Endothelial cell of umbilical vein (primary cell): ENCODE data around the gene TBC1D14. TPM values are rescaled to one million over a fixed set of nuclear protein-coding genes. Genes with fewer than 3 reads are reported as not detected.

ENCODE experiments used
- BruUV-seq: library from RNA; stranded (reverse); fragments of 400-500 nt; replicated peaks from 2 replicates; lab custom pipeline; 2021; lab: Mats Ljungman, UMichigan
- CTCF ChIA-PET: fragments of 300-600, 350-600 bp; sonication (Branson Sonifier 250); formaldehyde crosslinking; loops from one replicate; lab custom pipeline; 2021; ENCODE audit warnings: antibody characterized with exemption, inconsistent platforms; lab: Charles Lee
- POLR2A ChIA-PET: fragments of 300-600, 350-600 bp; sonication (Branson Sonifier 250); formaldehyde crosslinking; loops from one replicate; lab custom pipeline; 2021; ENCODE audit warnings: antibody characterized with exemption, inconsistent platforms; lab: Charles Lee
- DNase-seq: peaks from one replicate; pipeline ENCODE4 v3.0.0-alpha.2; 2011; ENCODE audit warnings: low read depth, low spot score
- FAIRE-seq: peaks from 2 replicates; lab custom pipeline; 2011; peaks lifted over from hg19 to GRCh38; lab: Jason Lieb, UNC
- H2AFZ ChIP-seq: 2 replicates; pipeline ENCODE4 v1.6.0; 2012; ENCODE audit warnings: low read depth, low read length, control low read depth, inconsistent platforms
- H3K27ac ChIP-seq: 2 replicates; pipeline ENCODE4 v1.5.1; 2011; ENCODE audit warnings: low read depth, mild to moderate bottlenecking, control low read depth, low read length, moderate library complexity; ENCODE audit not compliant: insufficient read depth
- H3K27me3 ChIP-seq, 2 experiments: 2 replicates each; pipeline versions ENCODE4 v1.6.0 to v1.6.1; 2011; ENCODE audit warnings: low read length in 2 of 2, mixed read lengths in 1 of 2; ENCODE audit not compliant: control insufficient read depth in 2 of 2, insufficient read depth in 2 of 2
- H3K36me3 ChIP-seq, 2 experiments: 2 replicates in 1 of 2; 3 replicates in 1 of 2; pipeline ENCODE4 v1.5.1; 2011; ENCODE audit warnings: low read length in 2 of 2, mild to moderate bottlenecking in 1 of 2, moderate library complexity in 1 of 2; ENCODE audit not compliant: control insufficient read depth in 2 of 2, insufficient read depth in 2 of 2; ENCODE audit errors: extremely low read depth in 1 of 2
- H3K4me1 ChIP-seq: 3 replicates; pipeline ENCODE4 v1.5.1; 2011; ENCODE audit warnings: mild to moderate bottlenecking, low read length; ENCODE audit not compliant: control insufficient read depth, insufficient read depth; ENCODE audit errors: extremely low read depth
- H3K4me2 ChIP-seq: 2 replicates; pipeline ENCODE4 v1.6.1; 2011; ENCODE audit warnings: low read length, control low read depth, mixed read lengths; ENCODE audit not compliant: insufficient read depth
- H3K4me3 ChIP-seq, 3 experiments: fragments of 200-600 bp in 1 of 3; sonication (generic), shearing (Covaris generic) in 1 of 3; replicated peaks in 1 of 3; 2 replicates each; pipeline ENCODE4 v1.5.1; 2011 to 2016; ENCODE audit warnings: control low read depth in 3 of 3, low read length in 3 of 3, mild to moderate bottlenecking in 2 of 3, inconsistent platforms in 1 of 3, low read depth in 1 of 3, moderate library complexity in 1 of 3; ENCODE audit not compliant: insufficient read depth in 1 of 3
- H3K79me2 ChIP-seq: 2 replicates; pipeline ENCODE4 v1.6.0; 2012; ENCODE audit warnings: low read length, inconsistent platforms; ENCODE audit not compliant: control insufficient read depth, insufficient read depth
- H3K9ac ChIP-seq: replicated peaks from 2 replicates; pipeline ENCODE3; 2011; ENCODE audit warnings: low read length, control low read depth; ENCODE audit not compliant: insufficient read depth; ENCODE audit errors: extremely low read depth
- H3K9me1 ChIP-seq: replicated peaks from 3 replicates; pipeline ENCODE4 v1.6.0; 2011; ENCODE audit warnings: mild to moderate bottlenecking, low read length; ENCODE audit not compliant: control insufficient read depth, insufficient read depth; ENCODE audit errors: extremely low read depth
- H3K9me3 ChIP-seq: replicated peaks from 2 replicates; pipeline ENCODE4 v1.5.1; 2012; ENCODE audit warnings: low read length, inconsistent platforms; ENCODE audit not compliant: control insufficient read depth, insufficient read depth
- H4K20me1 ChIP-seq: replicated peaks from 2 replicates; pipeline ENCODE3; 2011; ENCODE audit warnings: mild to moderate bottlenecking, low read length; ENCODE audit not compliant: control insufficient read depth, insufficient read depth; ENCODE audit errors: extremely low read depth
- EZH2 ChIP-seq: IDR thresholded peaks from 2 replicates; pipeline ENCODE4 v1.6.1; 2012; ENCODE audit warnings: borderline replicate concordance, low read depth, mild to moderate bottlenecking, moderate library complexity, low read length, inconsistent platforms; ENCODE audit not compliant: severe bottlenecking
- FOS ChIP-seq: IDR thresholded peaks from 2 replicates; pipeline ENCODE4 v1.6.1; 2011; ENCODE audit warnings: mild to moderate bottlenecking, low read length, moderate library complexity, borderline replicate concordance; ENCODE audit not compliant: insufficient read depth
- GATA2 ChIP-seq: IDR thresholded peaks from 2 replicates; pipeline ENCODE4 v1.7.0; 2011; ENCODE audit warnings: low read depth, mild to moderate bottlenecking, moderate library complexity, mixed read lengths, low read length; ENCODE audit not compliant: insufficient read length, insufficient read depth
- JUN ChIP-seq: IDR thresholded peaks from 2 replicates; pipeline ENCODE4 v1.6.1; 2011; ENCODE audit warnings: borderline replicate concordance, low read depth; ENCODE audit not compliant: insufficient read length, insufficient read depth
- MYC ChIP-seq: IDR thresholded peaks from one replicate; pipeline ENCODE4 v1.6.1; 2011; ENCODE audit warnings: mild to moderate bottlenecking, low read depth, low read length
- POLR2A ChIP-seq: IDR thresholded peaks from 2 replicates; pipeline ENCODE4 v1.6.1; 2012; ENCODE audit warnings: low read depth, mild to moderate bottlenecking, control low read depth, low read length
- POLR2AphosphoS5 ChIP-seq: IDR thresholded peaks from 2 replicates; pipeline ENCODE4 v1.6.1; 2012; ENCODE audit warnings: low read depth, mild to moderate bottlenecking, control low read depth, low read length, moderate library complexity; ENCODE audit not compliant: insufficient read depth
- dilution Hi-C: fragments of 300-500 bp; cut with MboI; formaldehyde crosslinking; loops from one replicate; pipeline ENCODE4 v1.15.0; 2019; ENCODE audit warnings: low sequenced_read_pairs; ENCODE audit not compliant: extremely low pct_ligation_motif_present
- intact Hi-C: fragments of 100-400 bp; cut with micrococcal nuclease; formaldehyde crosslinking; loops from one replicate; pipeline ENCODE4 v1.10.0; 2022
- polyA plus RNA-seq, 4 experiments: library from polyadenylated mRNA; depleted of rRNA in 3 of 4; stranded (reverse) in 3 of 4; unstranded in 1 of 4; fragments of >200 nt; gene quantifications; 2 replicates each; pipeline versions ENCODE4 v1.2.1 to v1.2.3, GENCODE V29; 2011 to 2012; ENCODE audit warnings: missing spikeins in 1 of 4
- total RNA-seq: library from RNA; stranded (reverse); gene quantifications from 2 replicates; pipeline ENCODE4 v1.2.3, GENCODE V29; 2021
- TF ChIP-seq, protein P1 (sequence below): IDR thresholded peaks from 2 replicates; pipeline ENCODE4 v1.6.1; 2011; ENCODE audit not compliant: insufficient read depth, insufficient read length
- TF ChIP-seq, protein P2 (sequence below), 2 donors: IDR thresholded peaks; 1 replicate in 1 of 2; 2 replicates in 1 of 2; pipeline ENCODE4 v1.5.1; 2011; ENCODE audit warnings: low read length in 2 of 2, mild to moderate bottlenecking in 2 of 2, moderate library complexity in 2 of 2, control low read depth in 1 of 2, inconsistent platforms in 1 of 2, low read depth in 1 of 2; ENCODE audit not compliant: insufficient read depth in 1 of 2; ENCODE audit errors: extremely low read depth in 1 of 2

Gene TBC1D14
- total and polyA plus RNA-seq, 2 donors (not counting 3 experiments of a cell fraction or from before 2014, with no cell fraction given): 23.7 to 24.8 TPM

DNA sequence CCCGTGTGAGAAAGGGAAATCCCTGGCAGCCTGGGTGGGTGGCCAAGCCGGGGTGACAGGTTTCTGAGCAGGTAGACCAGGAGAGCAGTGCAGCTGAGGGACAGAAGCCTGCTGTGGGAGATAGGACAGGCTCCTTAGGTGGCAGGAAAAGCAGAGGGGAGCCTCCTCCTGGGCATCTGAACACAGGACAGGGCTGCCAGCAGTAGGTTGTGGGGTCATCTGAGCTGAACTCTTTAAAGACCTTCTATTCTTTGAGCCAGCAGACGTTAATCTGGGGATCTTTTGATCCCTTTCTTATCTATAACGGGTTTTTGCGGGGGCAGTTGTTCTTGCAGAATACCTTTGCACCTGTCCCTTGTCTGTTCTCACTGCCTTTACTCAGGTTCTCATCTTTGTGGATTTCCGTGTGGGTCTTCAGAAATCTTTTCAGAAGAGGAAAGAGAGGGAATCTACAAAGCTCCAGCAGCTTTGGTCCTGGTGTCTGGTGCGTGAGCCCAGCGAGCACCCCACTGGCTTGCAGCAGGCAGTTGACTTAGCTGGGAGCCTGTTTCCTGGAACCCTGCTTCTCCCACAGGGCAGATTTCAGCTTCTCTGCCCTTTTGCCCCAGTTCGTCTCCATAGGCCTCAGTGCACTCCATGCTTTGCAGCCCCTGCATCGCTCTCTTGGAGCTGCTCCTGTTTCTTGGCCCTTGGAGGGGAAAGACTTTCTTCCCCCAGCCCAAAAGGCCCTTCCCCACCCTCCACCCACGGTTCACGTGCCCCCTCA, 97.7 kb downstream of the TBC1D14 start:
- no peak overlapping the region for H3K4me2 ChIP-seq
- H4K20me1 ChIP-seq: no peaks in the 10 kb centered on the region
- no peaks in the 10 kb centered on the region for H3K9me1 ChIP-seq
- no peak overlapping the region for H3K27ac ChIP-seq
- dilution Hi-C loops (no loop called here), intact Hi-C loops (no loop called here)
- no peaks in the 10 kb centered on the region for H3K79me2 ChIP-seq
- no peaks in the 10 kb centered on the region for H3K4me1 ChIP-seq
- no peak for FAIRE-seq
- H2AFZ ChIP-seq: no peak overlapping the region
- CTCF ChIA-PET: interaction anchor here (1.5 to 1.7 kb wide), 3 partner anchors 9 to 287 kb away, joined by 3 to 5 read pairs (median 4); no protein-coding TSS in a partner anchor
- DNase-seq: no peak
- H3K27me3 ChIP-seq: no peaks in the 10 kb centered on the region
- no peak for TF ChIP-seq POLR2AphosphoS5
- no peak for TF ChIP-seq JUN
- no peak for TF ChIP-seq FOS
- no peak for TF ChIP-seq GATA2
- TF ChIP-seq, protein P1, sequence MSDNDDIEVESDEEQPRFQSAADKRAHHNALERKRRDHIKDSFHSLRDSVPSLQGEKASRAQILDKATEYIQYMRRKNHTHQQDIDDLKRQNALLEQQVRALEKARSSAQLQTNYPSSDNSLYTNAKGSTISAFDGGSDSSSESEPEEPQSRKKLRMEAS: no peak
- TF ChIP-seq, protein P2, sequence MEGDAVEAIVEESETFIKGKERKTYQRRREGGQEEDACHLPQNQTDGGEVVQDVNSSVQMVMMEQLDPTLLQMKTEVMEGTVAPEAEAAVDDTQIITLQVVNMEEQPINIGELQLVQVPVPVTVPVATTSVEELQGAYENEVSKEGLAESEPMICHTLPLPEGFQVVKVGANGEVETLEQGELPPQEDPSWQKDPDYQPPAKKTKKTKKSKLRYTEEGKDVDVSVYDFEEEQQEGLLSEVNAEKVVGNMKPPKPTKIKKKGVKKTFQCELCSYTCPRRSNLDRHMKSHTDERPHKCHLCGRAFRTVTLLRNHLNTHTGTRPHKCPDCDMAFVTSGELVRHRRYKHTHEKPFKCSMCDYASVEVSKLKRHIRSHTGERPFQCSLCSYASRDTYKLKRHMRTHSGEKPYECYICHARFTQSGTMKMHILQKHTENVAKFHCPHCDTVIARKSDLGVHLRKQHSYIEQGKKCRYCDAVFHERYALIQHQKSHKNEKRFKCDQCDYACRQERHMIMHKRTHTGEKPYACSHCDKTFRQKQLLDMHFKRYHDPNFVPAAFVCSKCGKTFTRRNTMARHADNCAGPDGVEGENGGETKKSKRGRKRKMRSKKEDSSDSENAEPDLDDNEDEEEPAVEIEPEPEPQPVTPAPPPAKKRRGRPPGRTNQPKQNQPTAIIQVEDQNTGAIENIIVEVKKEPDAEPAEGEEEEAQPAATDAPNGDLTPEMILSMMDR (IDR thresholded peaks at IDR 0.05; ENCODE audit: extremely low read depth in 1 of 2, insufficient read depth in 1 of 2, low read depth in 1 of 2, low read length in 2 of 2): no peak
- no peak for TF ChIP-seq POLR2A
- no peak for TF ChIP-seq EZH2
- TF ChIP-seq MYC: no peak
- BruUV-seq: no TSS peak
- no peaks in the 10 kb centered on the region for H3K9me3 ChIP-seq
- no peak overlapping the region for H3K9ac ChIP-seq
- POLR2A ChIA-PET: no interaction called here
- no peak overlapping the region for H3K4me3 ChIP-seq
- peaks cover 3 to 10% of the 10 kb centered on the region in 2 experiments for H3K36me3 ChIP-seq
